Keratinocyte (primary cell): ENCODE results near the gene TBC1D9B. TPM values are rescaled to one million over a fixed set of nuclear protein-coding genes. Genes with fewer than 3 reads are reported as not detected.

ENCODE experiments used
- DNase-seq: peaks from one replicate; pipeline ENCODE4 v3.0.0-alpha.2; 2011; ENCODE audit warnings: low read depth, missing footprints, low spot score
- FAIRE-seq: peaks from 2 replicates; lab custom pipeline; 2011; peaks lifted over from hg19 to GRCh38; lab: Jason Lieb, UNC
- H2AFZ ChIP-seq: 2 replicates; pipeline ENCODE4 v1.6.0; 2012; ENCODE audit warnings: low read length, control low read depth, inconsistent platforms; ENCODE audit not compliant: control insufficient read depth
- H3K27ac ChIP-seq: 2 replicates; pipeline ENCODE4 v1.5.1; 2011; ENCODE audit warnings: low read length; ENCODE audit not compliant: control insufficient read depth, insufficient read depth
- H3K27me3 ChIP-seq: 3 replicates; pipeline ENCODE4 v1.6.0; 2011; ENCODE audit warnings: low read length; ENCODE audit not compliant: control insufficient read depth, insufficient read depth; ENCODE audit errors: extremely low read depth
- H3K36me3 ChIP-seq, 2 experiments: 2 replicates in 1 of 2; 3 replicates in 1 of 2; pipeline ENCODE4 v1.5.1; 2011; ENCODE audit warnings: low read length in 2 of 2, mild to moderate bottlenecking in 1 of 2; ENCODE audit not compliant: control insufficient read depth in 2 of 2, insufficient read depth in 2 of 2; ENCODE audit errors: extremely low read depth in 1 of 2
- H3K4me1 ChIP-seq: 3 replicates; pipeline ENCODE4 v1.5.1; 2011; ENCODE audit warnings: low read length; ENCODE audit not compliant: control insufficient read depth, insufficient read depth; ENCODE audit errors: extremely low read depth
- H3K4me2 ChIP-seq: 3 replicates; pipeline ENCODE4 v1.6.0; 2011; ENCODE audit warnings: low read depth, low read length; ENCODE audit not compliant: control insufficient read depth, insufficient read depth; ENCODE audit errors: extremely low read depth
- H3K4me3 ChIP-seq, 3 experiments: fragments of 200-600 bp in 1 of 3; sonication (generic) in 1 of 3; 2 replicates in 2 of 3; 3 replicates in 1 of 3; pipeline ENCODE4 v1.5.1; 2011 to 2016; ENCODE audit warnings: low read length in 3 of 3, mild to moderate bottlenecking in 3 of 3, control low read depth in 2 of 3, inconsistent platforms in 1 of 3, low read depth in 1 of 3, mixed read lengths in 1 of 3, mixed run types in 1 of 3, moderate library complexity in 1 of 3; ENCODE audit not compliant: control insufficient read depth in 2 of 3, insufficient read depth in 2 of 3; ENCODE audit errors: extremely low read depth in 1 of 3
- H3K79me2 ChIP-seq: 2 replicates; pipeline ENCODE4 v1.6.0; 2012; ENCODE audit warnings: low read length; ENCODE audit not compliant: control insufficient read depth, insufficient read depth
- H3K9ac ChIP-seq: 3 replicates; pipeline ENCODE4 v1.6.0; 2011; ENCODE audit warnings: low read length; ENCODE audit not compliant: control insufficient read depth, insufficient read depth; ENCODE audit errors: extremely low read depth
- H3K9me1 ChIP-seq: 3 replicates; pipeline ENCODE4 v1.6.0; 2011; ENCODE audit warnings: low read length; ENCODE audit not compliant: control insufficient read depth, insufficient read depth; ENCODE audit errors: extremely low read depth
- H3K9me3 ChIP-seq: 2 replicates; pipeline ENCODE4 v1.5.1; 2012; ENCODE audit warnings: low read depth, low read length; ENCODE audit not compliant: control insufficient read depth
- H4K20me1 ChIP-seq: 3 replicates; pipeline ENCODE4 v1.6.0; 2011; ENCODE audit warnings: low read length; ENCODE audit not compliant: control insufficient read depth, insufficient read depth; ENCODE audit errors: extremely low read depth
- CTCF ChIP-seq, 3 experiments: IDR thresholded peaks in 1 of 3; conservative IDR thresholded peaks in 1 of 3; optimal IDR thresholded peaks in 1 of 3; 2 replicates in 2 of 3; 3 replicates in 1 of 3; pipeline versions ENCODE3 to v1.5.1; 2011; ENCODE audit warnings: low read length in 3 of 3, mild to moderate bottlenecking in 3 of 3, moderate library complexity in 2 of 3, control low read depth in 1 of 3, inconsistent platforms in 1 of 3; ENCODE audit not compliant: insufficient read depth in 2 of 3; ENCODE audit errors: extremely low read depth in 1 of 3
- EZH2 ChIP-seq: IDR thresholded peaks from one replicate; pipeline ENCODE4 v1.6.1; 2012; ENCODE audit warnings: inconsistent platforms, mild to moderate bottlenecking, low read length, moderate library complexity
- dilution Hi-C: fragments of 300-500 bp; cut with MboI; formaldehyde crosslinking; loops from one replicate; pipeline ENCODE4 v1.7.0; 2020; ENCODE audit warnings: low sequenced_read_pairs; ENCODE audit not compliant: extremely low pct_ligation_motif_present
- polyA plus RNA-seq, 5 experiments: library from polyadenylated mRNA; depleted of rRNA in 3 of 5; stranded (reverse) in 3 of 5; stranded (forward) in 1 of 5; unstranded in 1 of 5; fragments of >200 nt; gene quantifications; 1 replicate in 1 of 5; 2 replicates in 3 of 5; 3 replicates in 1 of 5; pipeline versions ENCODE4 v1.2.1 to v1.2.3, GENCODE V29; 2011 to 2012; ENCODE audit warnings: missing spikeins in 2 of 5, low read depth in 1 of 5, low replicate concordance in 1 of 5

Gene TBC1D9B
- polyA plus RNA-seq, 1 donor (not counting 4 experiments of a cell fraction or from before 2014, with no cell fraction given) = 51.4 TPM

- Histone ChIP-seq H3K9ac (no peak overlapping the region), H3K4me3 (no peak overlapping the region), H2AFZ (no peak overlapping the region), H3K27me3 (no peaks in the 10 kb centered on the region), H3K9me1 (no peaks in the 10 kb centered on the region), H3K9me3 (no peaks in the 10 kb centered on the region), H3K79me2 (no peaks in the 10 kb centered on the region), H4K20me1 (no peaks in the 10 kb centered on the region), H3K4me1 (peaks cover 2% of the 10 kb centered on the region), H3K36me3 (peaks cover 27 to 61% of the 10 kb centered on the region in 2 experiments), H3K27ac (no peak overlapping the region), H3K4me2 (no peak overlapping the region)
- DNase-seq (no peak), FAIRE-seq (no peak)
- dilution Hi-C loops = no loop called here
- TF ChIP-seq CTCF (optimal IDR thresholded peaks at IDR 0.05 in 1 of 3, IDR thresholded peaks at IDR 0.05 in 1 of 3, conservative IDR thresholded peaks at IDR 0.05 in 1 of 3; ENCODE audit: extremely low read depth in 1 of 3, insufficient read depth in 2 of 3, low read length in 3 of 3) (no peak), EZH2 (no peak)
Measured at GRCh38 chr5:179867079-179867465, 40.6 kb downstream of the TBC1D9B start.

- Histone ChIP-seq H3K4me3 (no peak overlapping the region), H3K36me3 (peaks cover 28 to 60% of the 10 kb centered on the region in 2 experiments), H3K4me1 (peaks cover 2% of the 10 kb centered on the region), H3K9me1 (no peaks in the 10 kb centered on the region), H3K27me3 (no peaks in the 10 kb centered on the region), H3K4me2 (no peak overlapping the region), H3K9me3 (no peaks in the 10 kb centered on the region), H3K27ac (no peak overlapping the region), H3K79me2 (no peaks in the 10 kb centered on the region), H3K9ac (no peak overlapping the region), H4K20me1 (no peaks in the 10 kb centered on the region), H2AFZ (no peak overlapping the region)
- FAIRE-seq (no peak), DNase-seq (no peak)
- peak in 1 of 3 experiments; percentile 19 for TF ChIP-seq CTCF (optimal IDR thresholded peaks at IDR 0.05 in 1 of 3, IDR thresholded peaks at IDR 0.05 in 1 of 3, conservative IDR thresholded peaks at IDR 0.05 in 1 of 3; ENCODE audit: extremely low read depth in 1 of 3, insufficient read depth in 2 of 3, low read length in 3 of 3)
- TF ChIP-seq EZH2 = no peak
- dilution Hi-C loops = no loop called here
Measured at GRCh38 chr5:179866241-179867078, 41.2 kb downstream of the TBC1D9B start.
